SIG-M5 treated with dmso at 0.1 percent for 504 hours (cell line): Measurements from ENCODE around the gene BMP5.

Experiments used
- DNase-seq: peaks from one replicate; lab custom pipeline; 2025; ENCODE audit not compliant: unreplicated experiment; lab: John Stamatoyannopoulos, UW

The BMP5 gene

GRCh38 chr6:55818482-55818881 lies 56.9 kb downstream of the BMP5 start:
- DNase-seq: no peak

- no peak for DNase-seq
Measured at GRCh38 chr6:55812509-55812908, 62.9 kb downstream of the BMP5 start.

GRCh38 chr6:55811074-55811473 lies 64.3 kb downstream of the BMP5 start:
- DNase-seq: no peak

GRCh38 chr6:55802259-55802658 lies 73.1 kb downstream of the BMP5 start:
- no peak for DNase-seq

- no peak for DNase-seq
Measured at GRCh38 chr6:55798571-55798970, 76.8 kb downstream of the BMP5 start.

- no peak for DNase-seq
Measured at GRCh38 chr6:55794136-55794812, 81.1 kb downstream of the BMP5 start.

- DNase-seq: no peak
Measured at GRCh38 chr6:55785273-55785672, 90.1 kb downstream of the BMP5 start.

GRCh38 chr6:55782275-55782674 lies 93.1 kb downstream of the BMP5 start:
- DNase-seq: no peak

GRCh38 chr6:55778705-55779104 lies 96.7 kb downstream of the BMP5 start:
- no peak for DNase-seq

- DNase-seq: no peak
Measured at GRCh38 chr6:55777469-55777868, 97.9 kb downstream of the BMP5 start.

- DNase-seq: no peak
Measured at GRCh38 chr6:55776113-55776512, 99.3 kb downstream of the BMP5 start.

GRCh38 chr6:55775029-55775318 lies 100.4 kb downstream of the BMP5 start:
- DNase-seq: no peak

- no peak for DNase-seq
Measured at GRCh38 chr6:55774286-55775028, 100.9 kb downstream of the BMP5 start.

GRCh38 chr6:55773620-55774216 lies 101.7 kb downstream of the BMP5 start:
- no peak for DNase-seq

GRCh38 chr6:55772730-55773129 lies 102.7 kb downstream of the BMP5 start:
- DNase-seq: no peak

GRCh38 chr6:55759536-55759935 lies 115.9 kb downstream of the BMP5 start:
- DNase-seq: no peak

GRCh38 chr6:55758156-55758937 lies 117.0 kb downstream of the BMP5 start:
- peak; percentile 3 for DNase-seq

- no peak for DNase-seq
Measured at GRCh38 chr6:55756531-55757031, 118.8 kb downstream of the BMP5 start.

GRCh38 chr6:55748880-55749279 lies 126.5 kb downstream of the BMP5 start:
- DNase-seq: no peak

- no peak for DNase-seq
Measured at GRCh38 chr6:55746473-55746872, 128.9 kb downstream of the BMP5 start.

- no peak for DNase-seq
Measured at GRCh38 chr6:55734256-55734655, 141.1 kb downstream of the BMP5 start.

GRCh38 chr6:55729665-55730064 lies 145.7 kb downstream of the BMP5 start:
- no peak for DNase-seq
